SK-N-DZ (cell line): ENCODE measurements around the gene CTXN2. TPM values are rescaled to one million over a fixed set of nuclear protein-coding genes. Genes with fewer than 3 reads are reported as not detected.
A peak's percentile ranks its signal among the peaks of the same experiment; 100 is the strongest.

ENCODE experiments used
- DNase-seq: peaks from one replicate; pipeline ENCODE4 v3.0.0-alpha.2; 2015; ENCODE audit warnings: low spot score
- polyA plus RNA-seq, 2 experiments: library from polyadenylated mRNA; depleted of rRNA; stranded (reverse); fragments of >200 nt; gene quantifications; 2 replicates each; pipeline ENCODE4 v1.2.3, GENCODE V29; 2014

CTXN2 gene
- polyA plus RNA-seq (2014; cell fraction: cytosol; rRNA removed) = 0.05 and 0.37 TPM in 2 replicates
- 0.21 and 0.27 TPM in 2 replicates for polyA plus RNA-seq (2014; cell fraction: nucleus; rRNA removed)

DNA sequence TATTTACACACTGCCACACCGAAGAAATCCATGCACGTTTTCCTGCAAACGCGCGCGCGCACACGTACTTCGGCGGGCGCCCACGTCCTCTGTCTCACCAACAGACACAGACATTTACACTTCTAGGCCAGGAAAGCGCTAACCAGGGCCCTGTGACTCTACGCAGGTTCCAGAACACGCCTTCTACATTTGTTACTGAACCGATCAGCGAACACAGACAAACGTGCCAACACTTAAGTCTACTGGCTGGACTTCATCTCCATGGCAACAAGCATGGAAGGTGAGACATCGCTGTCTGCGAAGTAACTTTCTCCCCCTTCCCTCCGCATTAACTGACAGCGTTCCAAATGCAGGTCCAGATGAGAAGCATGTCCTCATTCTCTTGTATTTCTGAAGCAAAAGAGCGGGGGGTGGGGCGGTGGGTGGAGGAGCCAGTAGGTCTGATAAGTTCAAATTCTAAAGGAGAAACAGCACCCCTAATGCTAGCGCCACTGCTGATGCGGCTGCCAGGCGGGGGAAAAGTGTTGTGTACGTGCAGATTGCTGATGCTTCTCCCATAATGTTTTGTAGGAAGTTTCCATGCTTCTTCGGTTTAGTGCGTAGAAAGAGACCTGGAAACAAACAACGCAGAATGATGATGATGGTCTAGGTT lies at the start of gene CTXN2:
Gene CTXN2 (plus strand): TSS at position 92 of the 652 bp plus-strand sequence. CDS start 9,636 bp downstream, outside the sequence.
- peak; percentile 68 for DNase-seq

GRCh38 chr15:48143856-48144255 lies 47.6 kb upstream of the CTXN2 start:
- DNase-seq = peak; percentile 67

- no peak for DNase-seq
Measured at GRCh38 chr15:48144889-48145288, 46.6 kb upstream of the CTXN2 start.

DNA sequence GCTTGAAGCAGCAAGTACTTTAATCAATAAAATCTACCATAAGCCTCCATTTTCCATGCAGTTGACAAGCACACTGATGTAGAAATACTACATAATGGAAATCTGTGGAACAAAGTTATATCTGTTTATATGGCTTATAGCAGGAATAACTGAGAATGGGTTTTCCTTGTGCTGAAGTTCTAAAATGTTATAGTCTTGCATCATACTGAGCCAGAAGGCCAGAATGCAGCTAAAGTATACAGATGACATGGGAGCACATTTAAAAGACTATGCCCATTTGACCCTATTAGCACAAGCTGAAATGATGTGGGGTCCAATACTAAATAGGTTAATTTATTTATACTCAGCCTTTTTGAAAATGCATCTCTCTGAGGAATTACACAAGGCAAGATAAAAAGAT lies 45.5 kb upstream of the CTXN2 start:
- DNase-seq = no peak

GRCh38 chr15:48147358-48147757 lies 44.1 kb upstream of the CTXN2 start:
- no peak for DNase-seq

DNA sequence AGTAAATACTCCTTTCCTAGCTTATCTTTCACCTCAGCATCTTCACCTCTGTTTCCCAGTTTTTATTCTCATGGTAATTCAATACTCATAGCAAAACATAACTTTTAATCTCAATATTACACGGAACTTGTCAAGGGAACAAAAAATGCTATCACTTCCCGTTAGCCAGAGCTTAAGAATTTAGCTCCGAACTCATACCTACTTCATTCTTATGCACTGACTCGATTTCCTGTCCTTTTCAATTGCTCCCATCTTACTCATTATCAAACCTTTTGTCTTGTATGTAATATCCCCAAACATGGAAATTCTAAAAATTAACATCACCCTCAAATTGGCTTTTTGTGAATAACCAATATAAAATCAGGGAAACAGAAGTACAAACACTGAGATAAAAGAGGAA lies 41.6 kb upstream of the CTXN2 start:
- DNase-seq = no peak

DNA sequence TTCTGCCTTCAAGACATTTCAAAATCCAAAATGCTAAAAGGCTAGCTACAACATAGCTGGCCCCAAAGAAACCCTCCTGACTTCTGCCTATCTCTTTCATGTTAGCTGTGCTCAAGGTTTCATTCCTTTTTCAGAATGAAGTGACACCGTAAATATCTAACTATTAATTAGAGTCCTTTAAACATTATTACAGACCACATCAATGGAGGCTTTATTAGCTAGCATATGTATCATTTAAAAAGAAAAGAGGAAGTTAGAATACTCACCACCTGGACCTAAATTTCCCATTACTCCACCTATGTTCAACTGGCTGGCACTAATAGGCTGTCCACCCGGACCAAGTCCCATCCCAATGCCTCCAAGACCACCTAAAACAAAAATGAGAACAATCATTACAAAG lies 37.9 kb upstream of the CTXN2 start:
- no peak for DNase-seq

GRCh38 chr15:48168616-48169015 lies 22.8 kb upstream of the CTXN2 start:
- no peak for DNase-seq

DNA sequence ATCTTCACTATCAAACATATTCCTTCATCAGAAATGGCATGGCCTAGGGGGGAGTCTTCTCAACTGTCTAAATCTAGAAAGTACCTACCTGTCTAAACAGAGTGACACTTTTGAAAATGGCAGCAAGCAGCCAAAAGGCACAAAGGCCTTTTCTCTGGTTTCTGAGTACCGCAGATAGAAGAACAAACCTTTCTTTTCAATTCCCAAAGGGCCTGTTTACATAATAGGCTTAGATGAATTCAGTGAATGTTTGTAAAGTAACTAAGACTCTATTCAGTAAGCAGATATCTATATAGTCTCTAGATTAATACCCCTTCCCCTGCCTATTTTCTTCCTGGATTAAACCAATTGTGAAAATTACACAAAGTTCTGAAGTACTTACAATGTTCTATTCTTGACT lies 20.5 kb upstream of the CTXN2 start:
- no peak for DNase-seq

DNA sequence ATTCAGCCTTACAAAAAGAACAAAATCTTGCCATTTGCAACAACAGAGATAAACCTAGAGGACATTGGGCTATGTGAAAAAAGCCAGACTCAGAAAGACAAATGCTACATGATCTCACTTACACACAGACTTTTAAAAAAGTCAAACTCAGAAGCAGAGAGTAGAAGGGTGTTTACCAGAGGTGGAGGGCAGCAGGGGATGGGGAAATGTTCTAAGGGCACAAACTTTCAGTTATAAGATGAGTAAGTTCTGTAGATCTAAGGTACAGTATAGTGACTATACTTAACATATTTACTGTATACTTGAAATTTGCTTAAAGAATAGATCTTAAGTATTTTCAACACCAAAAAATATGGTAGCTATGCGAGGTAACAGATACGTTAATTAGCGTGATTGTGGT lies 16.3 kb upstream of the CTXN2 start:
- DNase-seq = no peak

DNA sequence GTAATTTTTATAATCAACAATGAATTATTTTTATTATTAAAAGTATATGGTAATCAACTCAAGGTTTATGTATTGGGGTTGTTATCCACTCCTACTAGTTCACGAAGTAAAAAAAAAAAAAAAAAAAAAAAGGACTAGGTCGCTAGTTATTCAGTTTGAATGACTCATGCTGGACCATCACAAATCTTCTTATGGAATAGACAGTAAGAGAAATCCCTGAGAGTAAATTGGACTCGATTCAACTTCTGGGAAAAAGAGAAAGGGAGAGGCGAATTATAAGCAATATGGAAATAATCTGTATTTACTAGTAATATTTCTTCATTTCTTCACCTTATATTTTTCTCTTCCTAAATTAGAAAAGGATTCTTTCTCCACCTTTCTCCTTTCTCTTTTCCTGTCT lies 15.4 kb upstream of the CTXN2 start:
- no peak for DNase-seq

GRCh38 chr15:48176957-48177356 lies 14.5 kb upstream of the CTXN2 start:
- no peak for DNase-seq

DNA sequence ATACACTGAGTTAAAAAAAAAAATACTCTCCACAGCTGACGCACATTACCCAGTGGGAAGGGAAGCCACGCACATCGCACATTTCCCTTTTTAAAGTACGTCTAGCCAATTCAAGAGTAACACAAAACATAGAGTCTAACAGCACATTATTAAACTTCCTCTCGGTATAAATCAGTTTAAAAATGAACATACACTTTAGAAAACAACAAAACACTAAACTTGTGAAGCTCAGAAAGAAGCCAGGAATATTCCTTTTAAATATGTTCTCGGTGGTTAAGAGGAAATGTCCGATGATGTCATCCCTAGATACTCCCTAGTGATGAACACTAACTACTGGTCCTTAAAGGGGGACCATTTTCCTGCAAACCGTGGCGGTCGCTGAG lies 14.1 kb upstream of the CTXN2 start:
- no peak for DNase-seq

- peak; percentile 91 for DNase-seq
Measured at GRCh38 chr15:48177766-48178647, 13.5 kb upstream of the CTXN2 start, which contains the start of gene MYEF2. MYEF2 (minus strand) TSS chr15:48178295; CDS start chr15:48178237, 58 bp downstream.

DNA sequence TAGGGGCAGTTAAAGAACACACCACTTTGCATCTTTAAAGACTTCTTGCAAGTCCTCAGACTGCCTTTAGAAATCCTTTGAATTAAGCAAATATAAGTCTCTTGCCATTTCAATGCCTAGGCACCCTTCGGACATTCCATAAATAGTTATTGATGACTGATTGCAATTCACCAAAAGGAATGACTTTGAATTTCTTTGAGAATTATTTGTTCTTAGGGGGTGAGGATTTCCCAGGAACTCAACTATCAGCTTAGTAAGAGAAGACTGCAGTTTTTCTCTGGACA lies 12.9 kb upstream of the CTXN2 start:
- no peak for DNase-seq

- DNase-seq = no peak
Measured at GRCh38 chr15:48182749-48183148, 8.7 kb upstream of the CTXN2 start.

GRCh38 chr15:48185529-48185928 lies 5.9 kb upstream of the CTXN2 start:
- no peak for DNase-seq

- DNase-seq = peak; percentile 76
Measured at GRCh38 chr15:48186271-48186670, 5.2 kb upstream of the CTXN2 start.

DNA sequence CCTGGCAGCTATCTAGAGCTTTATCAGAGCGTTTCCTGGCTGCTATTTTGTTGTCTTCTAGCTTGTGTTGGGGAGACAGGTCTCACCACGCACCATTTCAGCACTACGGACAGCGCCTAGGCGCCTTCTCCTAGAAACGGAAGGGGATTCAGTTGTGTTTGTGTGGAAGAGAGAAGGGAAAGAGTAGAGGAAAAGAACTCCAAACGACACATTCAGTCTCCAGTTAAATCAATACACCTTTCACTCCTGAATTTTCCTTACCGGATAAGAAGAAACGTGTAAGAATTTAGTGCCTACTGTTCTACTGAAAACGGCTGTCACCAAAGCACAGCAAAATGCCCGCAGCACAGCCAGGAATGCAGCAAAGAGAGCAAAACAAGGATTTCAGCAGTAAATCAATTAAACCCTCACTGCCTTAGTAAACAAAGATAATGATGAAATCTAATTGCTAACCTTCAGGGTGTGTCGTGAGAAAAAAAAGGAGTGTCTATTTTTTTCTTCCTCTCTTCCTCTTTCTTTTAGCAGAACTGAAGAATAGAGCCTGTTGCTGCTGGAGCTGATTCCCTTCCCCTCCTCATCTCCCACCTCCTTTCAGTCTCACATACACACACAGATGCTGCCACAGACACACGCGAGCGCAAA lies 412 bp upstream of the CTXN2 start:
- DNase-seq = peak; percentile 65

GRCh38 chr15:48202068-48202467 lies 10.6 kb downstream of the CTXN2 start:
- no peak for DNase-seq

GRCh38 chr15:48205981-48206380 lies 14.5 kb downstream of the CTXN2 start, which contains the start of gene SLC12A1:
SLC12A1 (plus strand) TSS chr15:48206302; CDS start chr15:48207720, 1,418 bp downstream.
- DNase-seq = no peak

GRCh38 chr15:48221261-48221660 lies 29.8 kb downstream of the CTXN2 start:
- no peak for DNase-seq
